Bronchial epithelial cell (primary cell): ENCODE results near the gene KLK6. TPM values are rescaled to one million over a fixed set of nuclear protein-coding genes. Genes with fewer than 3 reads are reported as not detected.

ENCODE experiments used
- DNase-seq: peaks from one replicate; pipeline ENCODE4 v3.0.0-alpha.2; 2010; ENCODE audit warnings: low read depth
- FAIRE-seq: peaks from 2 replicates; lab custom pipeline; 2011; peaks lifted over from hg19 to GRCh38; lab: Jason Lieb, UNC
- H3K27me3 ChIP-seq: 2 replicates; pipeline ENCODE4 v1.5.1; 2011; ENCODE audit warnings: low read length; ENCODE audit not compliant: control insufficient read depth, insufficient read depth
- H3K36me3 ChIP-seq: 2 replicates; pipeline ENCODE4 v1.5.1; 2011; ENCODE audit warnings: low read length; ENCODE audit not compliant: control insufficient read depth, insufficient read depth
- H3K4me3 ChIP-seq: 2 replicates; pipeline ENCODE4 v1.5.1; 2011; ENCODE audit warnings: mild to moderate bottlenecking, low read depth, low read length, control low read depth
- total RNA-seq: library from RNA; depleted of rRNA; stranded (reverse); fragments of >200 nt; gene quantifications from 2 replicates; pipeline ENCODE4 v1.2.1, GENCODE V29; 2014
- TF ChIP-seq, protein P1 (sequence below): IDR thresholded peaks from 2 replicates; pipeline ENCODE4 v1.5.1; 2011; ENCODE audit warnings: mild to moderate bottlenecking, moderate library complexity, low read length, control low read depth, inconsistent platforms; ENCODE audit not compliant: insufficient read depth, severe bottlenecking

The KLK6 gene
- total RNA-seq, 1 donor from 2014 or later = 0.26 TPM

DNA sequence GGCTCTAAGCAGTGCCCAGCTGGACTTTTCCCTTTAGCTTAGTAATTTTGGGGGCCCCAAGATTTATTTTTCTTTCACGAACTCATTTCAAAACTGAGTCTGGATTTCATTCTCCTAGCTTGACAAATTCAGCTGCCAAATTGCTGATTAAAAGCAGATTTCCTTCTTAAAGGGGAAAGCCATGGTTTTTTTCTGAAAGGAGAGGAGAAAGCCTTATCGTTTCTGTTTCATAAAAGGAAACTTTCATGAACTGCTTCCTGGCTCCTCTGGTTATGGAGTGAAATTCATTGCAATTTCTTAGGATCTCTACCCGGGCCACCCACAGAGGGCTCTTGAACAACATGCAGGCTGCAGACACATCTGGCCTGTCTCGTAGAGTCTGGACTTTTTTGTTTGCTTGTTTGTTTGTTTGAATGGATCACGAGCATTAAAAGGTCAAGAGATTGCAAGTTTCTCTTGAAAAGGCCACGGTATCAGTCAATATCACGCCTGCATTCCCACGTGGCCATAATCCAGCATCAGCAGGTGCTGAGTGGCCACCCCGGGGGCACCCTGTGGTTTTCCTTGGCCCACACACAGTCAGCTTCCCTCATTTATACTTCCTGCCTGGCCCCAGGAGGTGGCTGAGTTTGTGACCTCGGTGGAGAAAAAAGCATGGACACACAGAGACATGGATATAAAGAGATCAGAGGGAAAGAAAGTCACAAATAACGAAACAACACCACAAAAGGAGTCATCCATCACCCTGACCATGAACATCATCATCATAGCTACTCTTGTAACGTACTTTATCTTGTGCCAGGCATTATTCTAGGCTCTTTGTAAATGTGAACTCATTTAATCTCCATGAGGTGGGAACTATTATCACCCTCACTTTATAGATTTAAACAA is 47.7 kb downstream of the KLK6 start:
- no peak overlapping the region for H3K4me3 ChIP-seq
- DNase-seq (no peak), FAIRE-seq (no peak)
- H3K36me3 ChIP-seq = no peaks in the 10 kb centered on the region
- TF ChIP-seq, protein P1, sequence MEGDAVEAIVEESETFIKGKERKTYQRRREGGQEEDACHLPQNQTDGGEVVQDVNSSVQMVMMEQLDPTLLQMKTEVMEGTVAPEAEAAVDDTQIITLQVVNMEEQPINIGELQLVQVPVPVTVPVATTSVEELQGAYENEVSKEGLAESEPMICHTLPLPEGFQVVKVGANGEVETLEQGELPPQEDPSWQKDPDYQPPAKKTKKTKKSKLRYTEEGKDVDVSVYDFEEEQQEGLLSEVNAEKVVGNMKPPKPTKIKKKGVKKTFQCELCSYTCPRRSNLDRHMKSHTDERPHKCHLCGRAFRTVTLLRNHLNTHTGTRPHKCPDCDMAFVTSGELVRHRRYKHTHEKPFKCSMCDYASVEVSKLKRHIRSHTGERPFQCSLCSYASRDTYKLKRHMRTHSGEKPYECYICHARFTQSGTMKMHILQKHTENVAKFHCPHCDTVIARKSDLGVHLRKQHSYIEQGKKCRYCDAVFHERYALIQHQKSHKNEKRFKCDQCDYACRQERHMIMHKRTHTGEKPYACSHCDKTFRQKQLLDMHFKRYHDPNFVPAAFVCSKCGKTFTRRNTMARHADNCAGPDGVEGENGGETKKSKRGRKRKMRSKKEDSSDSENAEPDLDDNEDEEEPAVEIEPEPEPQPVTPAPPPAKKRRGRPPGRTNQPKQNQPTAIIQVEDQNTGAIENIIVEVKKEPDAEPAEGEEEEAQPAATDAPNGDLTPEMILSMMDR = no peak
- peaks cover 2% of the 10 kb centered on the region for H3K27me3 ChIP-seq

DNA sequence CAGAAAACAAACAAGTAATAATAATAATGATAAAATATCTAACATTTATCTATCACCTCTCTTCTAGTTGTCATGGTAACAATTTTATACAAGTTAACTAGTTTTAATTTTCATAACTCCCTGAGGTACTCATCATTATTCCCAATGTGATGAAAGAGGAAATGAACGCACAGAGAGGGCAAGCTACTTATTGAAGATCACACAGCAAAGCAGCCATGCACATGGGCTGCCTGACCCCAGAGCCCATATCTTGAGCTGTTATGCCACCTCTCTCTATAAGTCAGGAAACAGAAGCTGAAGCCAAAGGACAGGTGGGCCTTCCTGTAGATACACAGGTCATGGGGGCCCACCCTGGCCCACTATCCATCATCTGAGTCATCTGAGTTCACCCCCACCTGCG is 53.3 kb downstream of the KLK6 start:
- no peak overlapping the region for H3K4me3 ChIP-seq
- peaks cover 13% of the 10 kb centered on the region for H3K27me3 ChIP-seq
- no peaks in the 10 kb centered on the region for H3K36me3 ChIP-seq
- no peak for FAIRE-seq
- TF ChIP-seq, protein P1 = no peak
- DNase-seq = no peak

DNA sequence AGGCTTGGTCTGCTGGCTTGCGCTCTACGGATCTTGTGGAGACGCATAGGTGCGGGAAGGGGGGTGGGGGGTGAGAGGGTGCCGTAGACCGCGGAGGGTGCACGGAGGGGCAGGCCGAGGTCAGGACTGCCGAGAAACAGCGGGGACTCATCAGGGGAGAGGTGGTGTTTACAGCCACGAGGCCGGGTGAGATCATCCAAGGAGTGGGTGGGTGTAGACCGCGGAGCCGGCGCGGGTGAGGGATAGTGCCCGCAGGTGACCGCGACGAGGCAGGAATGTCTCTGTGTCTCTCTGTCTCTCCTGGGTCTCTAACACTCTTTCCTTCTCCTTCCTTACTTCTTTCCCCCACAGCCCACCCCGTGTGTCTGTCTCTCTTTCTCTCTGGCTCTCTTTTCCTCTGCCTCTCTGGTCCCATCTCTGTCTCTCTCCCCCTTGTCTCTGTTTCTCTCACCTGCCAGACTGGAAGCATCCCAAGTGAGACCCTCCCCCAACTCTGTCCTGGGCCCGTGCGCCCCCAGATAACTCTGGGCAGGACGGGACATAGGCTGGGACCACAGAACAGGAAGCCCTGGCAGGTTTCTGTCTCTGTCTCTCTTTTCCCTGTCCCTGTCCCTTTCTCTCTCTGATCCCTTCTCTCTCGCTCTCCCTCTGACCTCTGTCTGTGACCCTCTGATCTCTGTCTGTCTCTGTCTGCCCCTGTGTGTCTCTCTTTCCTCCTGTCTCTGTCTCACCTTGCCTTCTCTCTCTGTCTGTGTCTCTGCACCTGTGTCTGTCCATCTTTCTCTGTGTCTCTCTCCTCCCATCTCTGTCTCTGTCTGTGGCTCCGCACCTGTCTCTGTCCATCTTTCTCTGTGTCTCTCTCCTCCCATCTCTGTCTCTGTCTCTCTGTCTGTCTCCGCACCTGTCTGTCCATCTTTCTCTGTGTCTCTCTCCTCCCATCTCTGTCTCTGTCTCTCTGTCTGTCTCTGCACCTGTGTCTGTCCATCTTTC is 56.4 kb downstream of the KLK6 start:
- DNase-seq (no peak), FAIRE-seq (no peak)
- Histone ChIP-seq H3K36me3 (no peaks in the 10 kb centered on the region), H3K4me3 (no peak overlapping the region), H3K27me3 (peaks cover 19% of the 10 kb centered on the region)
- TF ChIP-seq, protein P1 = no peak

DNA sequence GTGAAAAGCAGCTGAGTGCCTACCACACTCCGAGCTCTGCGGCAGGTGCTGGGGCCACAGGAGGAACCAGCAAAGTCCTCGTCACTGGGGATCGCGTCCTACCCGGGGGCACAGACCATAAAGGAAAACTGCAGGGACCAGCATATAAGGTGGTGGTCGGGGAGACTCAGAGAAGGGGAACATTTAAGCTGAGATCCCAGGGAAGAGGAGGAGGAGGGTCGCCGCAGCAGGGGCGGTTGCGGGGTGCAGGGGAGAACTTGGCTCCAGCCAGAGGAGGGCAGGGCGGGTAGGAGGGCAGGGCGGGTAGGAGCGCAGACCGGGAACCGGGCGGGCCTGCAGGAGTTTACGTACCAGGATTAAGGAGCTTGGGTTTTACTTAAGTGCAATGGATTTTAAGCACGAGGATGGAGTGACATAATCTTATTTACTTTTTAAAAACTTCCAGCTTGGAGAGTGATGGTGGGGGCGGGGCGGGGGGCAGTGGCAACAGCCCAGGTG is 57.2 kb downstream of the KLK6 start:
- TF ChIP-seq, protein P1 = no peak
- no peak for FAIRE-seq
- H3K27me3 ChIP-seq = peaks cover 19% of the 10 kb centered on the region

DNA sequence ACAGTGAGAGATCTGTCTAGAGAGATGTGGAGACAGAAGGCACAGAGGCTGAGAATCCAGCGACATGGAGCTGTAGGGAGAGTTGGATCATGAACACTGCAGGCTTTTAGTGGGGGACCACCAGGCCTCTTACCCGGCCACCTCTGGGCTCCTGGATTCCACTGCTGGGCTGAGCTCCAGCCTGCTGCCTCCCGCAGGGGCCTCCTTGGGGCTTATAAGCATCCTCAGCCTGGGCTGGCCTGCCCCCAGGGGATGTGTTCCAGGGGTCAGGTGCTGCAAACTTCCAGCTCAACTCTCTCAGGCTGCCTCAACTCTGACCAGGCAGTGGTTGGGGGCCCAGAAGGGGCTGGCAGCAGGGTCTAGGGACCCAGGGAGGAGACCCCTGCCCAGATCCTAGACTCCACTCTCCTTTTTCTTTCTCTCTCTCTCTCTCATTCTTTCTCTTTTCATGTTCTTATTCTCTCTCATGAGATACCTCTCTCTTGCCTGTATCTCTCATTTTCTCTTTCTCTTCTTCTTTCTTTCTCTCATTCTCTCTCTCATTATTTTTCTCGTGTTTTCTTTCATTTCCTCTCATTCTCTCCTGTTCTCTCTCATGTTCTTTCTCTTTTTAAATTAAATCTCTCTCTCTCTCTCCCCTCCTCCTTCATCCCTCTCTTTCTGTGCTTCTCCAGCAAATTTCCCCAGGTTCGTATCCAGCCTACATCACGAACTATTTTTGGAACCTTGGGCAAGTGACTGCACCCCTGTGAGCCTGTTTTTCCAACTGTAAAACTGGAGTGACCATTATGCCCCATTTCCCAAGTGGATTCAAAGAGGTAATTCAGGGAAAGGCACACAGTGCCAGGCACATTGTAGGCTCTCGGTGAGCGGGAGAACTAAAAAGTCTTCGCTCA is 57.9 kb downstream of the KLK6 start, which contains the start of gene KLK4:
Gene KLK4, minus strand, starts transcription at position 190 of the 896 bp plus-strand sequence. CDS start 657 bp downstream, outside the sequence.
- DNase-seq = no peak
- TF ChIP-seq, protein P1 = no peak
- Histone ChIP-seq H3K36me3 (no peaks in the 10 kb centered on the region), H3K4me3 (no peak within 1 kb of the TSS), H3K27me3 (peaks cover 19% of the 10 kb centered on the region)
- no peak for FAIRE-seq

More for the DNA sequence above, 57.2 kb downstream of the KLK6 start:
- no peak overlapping the region for H3K4me3 ChIP-seq
- no peaks in the 10 kb centered on the region for H3K36me3 ChIP-seq
- no peak for DNase-seq
